HCT116 (cell line): Measurements from ENCODE around the gene PLSCR1.

ENCODE experiments used
- EZH2 ChIP-seq: fragments of 200-600 bp; sonication (generic); IDR thresholded peaks from 2 replicates; pipeline ENCODE4 v1.6.1; 2017; ENCODE audit warnings: antibody characterized with exemption, mixed run types
- POLR2A ChIP-seq: IDR thresholded peaks from 2 replicates; pipeline ENCODE4 v1.7.0; 2011; ENCODE audit warnings: borderline replicate concordance; ENCODE audit not compliant: insufficient read depth, insufficient read length; ENCODE audit errors: extremely low read depth
- TF ChIP-seq, protein P1 (sequence below), 3 experiments: fragments of 200-600 bp in 1 of 3; sonication (generic) in 1 of 3; IDR thresholded peaks in 2 of 3; conservative IDR thresholded peaks in 1 of 3; 2 replicates each; pipeline ENCODE4 v1.5.1; 2012 to 2017; ENCODE audit warnings: low read depth in 2 of 3, low read length in 2 of 3, antibody characterized with exemption in 1 of 3, borderline replicate concordance in 1 of 3, control low read depth in 1 of 3, mild to moderate bottlenecking in 1 of 3, mixed read lengths in 1 of 3, mixed run types in 1 of 3, moderate library complexity in 1 of 3; ENCODE audit not compliant: insufficient read depth in 1 of 3

DNA sequence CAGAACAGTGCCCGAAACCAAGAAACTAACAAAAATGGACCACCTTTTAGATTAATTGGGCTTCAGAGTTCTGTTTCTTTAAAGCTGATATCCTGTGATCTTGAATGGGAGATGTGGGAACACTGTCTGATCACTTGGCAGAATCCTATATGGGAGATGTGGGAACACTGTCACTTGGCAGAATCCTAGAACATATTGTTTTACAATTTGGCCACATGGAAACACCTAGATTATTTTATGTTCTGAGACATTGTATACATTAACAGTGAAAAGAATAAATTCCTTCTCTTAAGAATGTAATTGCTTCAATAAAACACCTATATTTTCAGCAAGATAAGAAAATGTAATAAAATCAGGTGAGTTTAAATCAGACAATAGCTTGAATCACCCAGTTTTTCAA lies 44.7 kb downstream of the PLSCR1 start:
- no peak for TF ChIP-seq EZH2
- no peak for TF ChIP-seq POLR2A
- TF ChIP-seq, protein P1, sequence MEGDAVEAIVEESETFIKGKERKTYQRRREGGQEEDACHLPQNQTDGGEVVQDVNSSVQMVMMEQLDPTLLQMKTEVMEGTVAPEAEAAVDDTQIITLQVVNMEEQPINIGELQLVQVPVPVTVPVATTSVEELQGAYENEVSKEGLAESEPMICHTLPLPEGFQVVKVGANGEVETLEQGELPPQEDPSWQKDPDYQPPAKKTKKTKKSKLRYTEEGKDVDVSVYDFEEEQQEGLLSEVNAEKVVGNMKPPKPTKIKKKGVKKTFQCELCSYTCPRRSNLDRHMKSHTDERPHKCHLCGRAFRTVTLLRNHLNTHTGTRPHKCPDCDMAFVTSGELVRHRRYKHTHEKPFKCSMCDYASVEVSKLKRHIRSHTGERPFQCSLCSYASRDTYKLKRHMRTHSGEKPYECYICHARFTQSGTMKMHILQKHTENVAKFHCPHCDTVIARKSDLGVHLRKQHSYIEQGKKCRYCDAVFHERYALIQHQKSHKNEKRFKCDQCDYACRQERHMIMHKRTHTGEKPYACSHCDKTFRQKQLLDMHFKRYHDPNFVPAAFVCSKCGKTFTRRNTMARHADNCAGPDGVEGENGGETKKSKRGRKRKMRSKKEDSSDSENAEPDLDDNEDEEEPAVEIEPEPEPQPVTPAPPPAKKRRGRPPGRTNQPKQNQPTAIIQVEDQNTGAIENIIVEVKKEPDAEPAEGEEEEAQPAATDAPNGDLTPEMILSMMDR (IDR thresholded peaks at IDR 0.05 in 2 of 3, conservative IDR thresholded peaks at IDR 0.05 in 1 of 3; ENCODE audit: borderline replicate concordance in 1 of 3, insufficient read depth in 1 of 3, low read depth in 2 of 3, low read length in 2 of 3): no peak
